GM18502 (cell line): ENCODE results near the gene ERC2.

Source experiments
- ATAC-seq: cut with Tn5 transposase; IDR thresholded peaks from one replicate; pipeline ENCODE4 v1.9.1; 2021; ENCODE audit warnings: mild to moderate bottlenecking; ENCODE audit not compliant: unreplicated experiment, poor library complexity

ERC2 gene

GRCh38 chr3:55596212-55596611 is 872.1 kb downstream of the ERC2 start:
- ATAC-seq = no peak

GRCh38 chr3:55595420-55595819 is 872.8 kb downstream of the ERC2 start:
- ATAC-seq = no peak

- no peak for ATAC-seq
Measured at GRCh38 chr3:55592572-55592971, 875.7 kb downstream of the ERC2 start.

GRCh38 chr3:55591888-55592287 is 876.4 kb downstream of the ERC2 start:
- ATAC-seq = no peak

- peak; percentile 68 for ATAC-seq
Measured at GRCh38 chr3:55588146-55588765, 880.0 kb downstream of the ERC2 start.

GRCh38 chr3:55585856-55586255 is 882.4 kb downstream of the ERC2 start:
- no peak for ATAC-seq

GRCh38 chr3:55584716-55585368 is 883.4 kb downstream of the ERC2 start:
- no peak for ATAC-seq

- no peak for ATAC-seq
Measured at GRCh38 chr3:55584030-55584429, 884.2 kb downstream of the ERC2 start.

GRCh38 chr3:55583475-55583874 is 884.8 kb downstream of the ERC2 start:
- no peak for ATAC-seq

- no peak for ATAC-seq
Measured at GRCh38 chr3:55579496-55579895, 888.8 kb downstream of the ERC2 start.

- ATAC-seq = no peak
Measured at GRCh38 chr3:55576621-55577388, 891.5 kb downstream of the ERC2 start.

- ATAC-seq = no peak
Measured at GRCh38 chr3:55574671-55575070, 893.6 kb downstream of the ERC2 start.

- no peak for ATAC-seq
Measured at GRCh38 chr3:55572816-55573215, 895.5 kb downstream of the ERC2 start.

- no peak for ATAC-seq
Measured at GRCh38 chr3:55571913-55572312, 896.4 kb downstream of the ERC2 start.

- no peak for ATAC-seq
Measured at GRCh38 chr3:55571216-55571813, 897.0 kb downstream of the ERC2 start.

GRCh38 chr3:55570271-55570711 is 898.0 kb downstream of the ERC2 start:
- no peak for ATAC-seq

- ATAC-seq = no peak
Measured at GRCh38 chr3:55569033-55569599, 899.2 kb downstream of the ERC2 start.

- ATAC-seq = no peak
Measured at GRCh38 chr3:55567615-55568014, 900.7 kb downstream of the ERC2 start.

GRCh38 chr3:55567121-55567520 is 901.1 kb downstream of the ERC2 start:
- no peak for ATAC-seq

GRCh38 chr3:55565521-55565920 is 902.7 kb downstream of the ERC2 start:
- no peak for ATAC-seq

GRCh38 chr3:55564726-55565125 is 903.5 kb downstream of the ERC2 start:
- no peak for ATAC-seq
